H1 (cell line): ENCODE measurements around the gene PEX14. TPM values are rescaled to one million over a fixed set of nuclear protein-coding genes. Genes with fewer than 3 reads are reported as not detected.

ENCODE experiments used
- BCL11A ChIP-seq, 2 experiments: IDR thresholded peaks; one replicate each; pipeline ENCODE4 v1.6.1; 2011; ENCODE audit warnings: low read depth in 2 of 2, low read length in 2 of 2, mild to moderate bottlenecking in 2 of 2
- CHD2 ChIP-seq: IDR thresholded peaks from 2 replicates; pipeline ENCODE4 v1.6.1; 2012; ENCODE audit warnings: low read length, improper control_type of control experiment
- CTBP2 ChIP-seq: IDR thresholded peaks from 2 replicates; pipeline ENCODE4 v1.7.0; 2011; ENCODE audit warnings: borderline replicate concordance, mild to moderate bottlenecking, moderate library complexity, mixed read lengths, low read length; ENCODE audit not compliant: insufficient read depth, insufficient read length
- HDAC6 ChIP-seq: IDR thresholded peaks from one replicate; pipeline ENCODE4 v1.7.1; 2012; ENCODE audit warnings: low read depth, mild to moderate bottlenecking, inconsistent platforms, low read length, moderate library complexity
- MAFK ChIP-seq: IDR thresholded peaks from 2 replicates; pipeline ENCODE4 v1.6.1; 2012; ENCODE audit warnings: low read depth, mild to moderate bottlenecking, improper control_type of control experiment, low read length
- POLR2AphosphoS5 ChIP-seq: IDR thresholded peaks from 2 replicates; pipeline ENCODE4 v1.6.1; 2011; ENCODE audit warnings: low read depth, low read length
- SIN3A ChIP-seq, 2 experiments: IDR thresholded peaks in 1 of 2; conservative IDR thresholded peaks in 1 of 2; 2 replicates each; pipeline ENCODE4 v1.6.1; 2011 to 2012; ENCODE audit warnings: low read length in 2 of 2, improper control_type of control experiment in 1 of 2, low read depth in 1 of 2, mild to moderate bottlenecking in 1 of 2
- polyA plus RNA-seq, 7 experiments: library from polyadenylated mRNA; depleted of rRNA in 3 of 7; stranded (reverse) in 5 of 7; unstranded in 2 of 7; fragments of >200 nt in 5 of 7; fragments of 200-250 nt in 2 of 7; gene quantifications; 1 replicate in 5 of 7; 2 replicates in 1 of 7; 4 replicates in 1 of 7; pipeline versions ENCODE4 v1.2.1 to v1.2.3, GENCODE V29; 2011 to 2013; ENCODE audit warnings: missing spikeins in 2 of 7, mixed read lengths in 2 of 7
- total RNA-seq: library from RNA; stranded (reverse); fragmentation: NEBNext Ultra II Directional; extraction: Animal tissue kit (Norgen Biotek cat#: 25700); gene quantifications from 2 replicates; pipeline ENCODE4 v1.2.1, GENCODE V29; 2021

PEX14 gene
- total and polyA plus RNA-seq, 2 of the 8 experiments (the other 6 are each of a cell fraction or from before 2014, with no cell fraction given): 13.0 to 19.8 TPM

GRCh38 chr1:10670190-10670589, 195.4 kb downstream of the PEX14 start (continued):
- no peak for TF ChIP-seq MAFK
- no peak for TF ChIP-seq SIN3A (conservative IDR thresholded peaks at IDR 0.05 in 1 of 2, IDR thresholded peaks at IDR 0.05 in 1 of 2; ENCODE audit: low read depth in 1 of 2, low read length in 2 of 2)
- TF ChIP-seq CHD2: no peak
- TF ChIP-seq HDAC6: no peak
- TF ChIP-seq POLR2AphosphoS5: no peak
- TF ChIP-seq CTBP2: no peak
- no peak for TF ChIP-seq BCL11A (IDR thresholded peaks at IDR 0.05; ENCODE audit: low read depth in 2 of 2, low read length in 2 of 2)
- TF ChIP-seq, all 59 proteins: peak for 0
